ENCODE measurements around the gene CCDC24.

The CCDC24 gene

GRCh38 chr1:44043176-44044070 lies 52.0 kb downstream of the CCDC24 start:
- no peak for TF ChIP-seq CTCF (IDR thresholded peaks at IDR 0.05)
- H3K27ac ChIP-seq, result no peak overlapping the region
- H3K4me3 ChIP-seq, result no peak overlapping the region
- DNase-seq (ENCODE audit: low spot score), result no peak

- DNase-seq (ENCODE audit: low spot score), result no peak
- no peak for TF ChIP-seq CTCF (IDR thresholded peaks at IDR 0.05)
- H3K27ac ChIP-seq, result no peak overlapping the region
Observed at GRCh38 chr1:44044071-44044801, 52.8 kb downstream of the CCDC24 start.

GRCh38 chr1:44045064-44045463 lies 53.7 kb downstream of the CCDC24 start:
- no peak overlapping the region for H3K4me3 ChIP-seq
- no peak for TF ChIP-seq CTCF (IDR thresholded peaks at IDR 0.05)
- DNase-seq (ENCODE audit: low spot score), result no peak
- no peak overlapping the region for H3K27ac ChIP-seq

More at GRCh38 chr1:44044071-44044801, 52.8 kb downstream of the CCDC24 start:
- no peak overlapping the region for H3K4me3 ChIP-seq
